Measurements from ENCODE around the gene GAS5. TPM values are rescaled to one million over a fixed set of nuclear protein-coding genes. Genes with fewer than 3 reads are reported as not detected.

Gene GAS5
- total and polyA plus RNA-seq, 9 of the 15 experiments (the other 6 are each of a cell fraction or from before 2014, with no cell fraction given), result 565 to 1,860 (median 1,006) TPM

DNA sequence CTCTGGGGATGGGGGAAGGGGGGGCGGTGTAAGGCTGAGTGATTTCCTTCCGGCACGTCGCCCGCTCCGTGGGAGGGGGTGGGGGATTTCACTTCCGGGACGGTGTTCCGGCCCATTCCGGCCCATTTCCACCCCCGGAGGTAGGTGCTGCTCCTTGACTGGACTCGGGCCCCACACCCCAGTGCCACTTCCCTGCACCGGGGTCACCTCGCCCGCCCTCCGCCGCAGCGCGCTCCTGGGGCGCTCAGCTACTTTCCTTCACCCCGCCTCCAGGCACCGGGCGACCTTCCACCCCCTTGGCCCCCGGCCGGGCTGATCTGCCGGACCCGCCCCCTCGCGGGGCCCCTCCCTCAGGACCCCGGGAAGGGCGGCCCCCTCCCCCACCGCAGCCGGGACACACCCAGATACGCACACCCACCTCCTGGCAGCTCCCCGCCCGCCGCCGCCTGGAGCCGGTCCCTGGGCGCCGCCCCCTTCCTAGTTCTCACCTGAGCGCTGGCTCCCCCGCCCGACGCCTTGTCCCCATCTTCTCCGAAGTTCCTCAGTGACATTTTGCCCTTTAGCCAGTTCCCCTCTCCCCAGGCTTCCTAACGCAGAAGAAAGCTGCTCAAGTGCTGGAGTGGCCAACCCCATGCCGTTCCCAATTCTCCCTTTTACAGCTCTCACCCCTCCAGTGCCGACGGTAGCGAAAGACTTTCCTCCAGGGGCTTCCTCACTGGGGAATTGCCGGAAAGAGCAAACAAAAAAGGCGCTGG is 654 bp upstream of the GAS5 start, which contains the start of gene ZBTB37 (continued):
- TF ChIP-seq, protein P1, sequence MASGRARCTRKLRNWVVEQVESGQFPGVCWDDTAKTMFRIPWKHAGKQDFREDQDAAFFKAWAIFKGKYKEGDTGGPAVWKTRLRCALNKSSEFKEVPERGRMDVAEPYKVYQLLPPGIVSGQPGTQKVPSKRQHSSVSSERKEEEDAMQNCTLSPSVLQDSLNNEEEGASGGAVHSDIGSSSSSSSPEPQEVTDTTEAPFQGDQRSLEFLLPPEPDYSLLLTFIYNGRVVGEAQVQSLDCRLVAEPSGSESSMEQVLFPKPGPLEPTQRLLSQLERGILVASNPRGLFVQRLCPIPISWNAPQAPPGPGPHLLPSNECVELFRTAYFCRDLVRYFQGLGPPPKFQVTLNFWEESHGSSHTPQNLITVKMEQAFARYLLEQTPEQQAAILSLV (tag; IDR thresholded peaks at IDR 0.05), result no peak
- TF ChIP-seq ETV1 (tag; conservative IDR thresholded peaks at IDR 0.05; ENCODE audit: low read depth) (peak; percentile 98), BRF1 (IDR thresholded peaks at IDR 0.05; ENCODE audit: borderline replicate concordance, extremely low read depth, insufficient read length) (no peak), EZH2 (IDR thresholded peaks at IDR 0.05; ENCODE audit: borderline replicate concordance, low read depth, low read length) (no peak), MYC (IDR thresholded peaks at IDR 0.05; ENCODE audit: low read depth, low read length) (peak; percentile 65; the same call in 1 of the 2 replicates), MYC (CRISPR knock-in tag; IDR thresholded peaks at IDR 0.05; ENCODE audit: borderline replicate concordance, low read depth) (no peak), ZNF57 (CRISPR knock-in tag; IDR thresholded peaks at IDR 0.05) (no peak), CEBPB (tag; IDR thresholded peaks at IDR 0.05) (no peak), DACH1 (IDR thresholded peaks at IDR 0.05; ENCODE audit: partially characterized antibody) (peak; percentile 38), POLR2H (tag; IDR thresholded peaks at IDR 0.05; ENCODE audit: low read depth) (no peak), ELF4 (CRISPR knock-in tag; IDR thresholded peaks at IDR 0.05) (0 out of 2 replicates have a peak, but pooled peaks have one; percentile 21)
- TF ChIP-seq, protein P2, sequence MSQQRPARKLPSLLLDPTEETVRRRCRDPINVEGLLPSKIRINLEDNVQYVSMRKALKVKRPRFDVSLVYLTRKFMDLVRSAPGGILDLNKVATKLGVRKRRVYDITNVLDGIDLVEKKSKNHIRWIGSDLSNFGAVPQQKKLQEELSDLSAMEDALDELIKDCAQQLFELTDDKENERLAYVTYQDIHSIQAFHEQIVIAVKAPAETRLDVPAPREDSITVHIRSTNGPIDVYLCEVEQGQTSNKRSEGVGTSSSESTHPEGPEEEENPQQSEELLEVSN (IDR thresholded peaks at IDR 0.05; ENCODE audit: borderline replicate concordance in 1 of 2, extremely low read depth in 1 of 2, insufficient read depth in 1 of 2, insufficient read length in 1 of 2, low read depth in 1 of 2, low read length in 1 of 2, poor library complexity in 1 of 2, severe bottlenecking in 1 of 2), result peak; percentile 5 to 74
- TF ChIP-seq, protein P3, sequence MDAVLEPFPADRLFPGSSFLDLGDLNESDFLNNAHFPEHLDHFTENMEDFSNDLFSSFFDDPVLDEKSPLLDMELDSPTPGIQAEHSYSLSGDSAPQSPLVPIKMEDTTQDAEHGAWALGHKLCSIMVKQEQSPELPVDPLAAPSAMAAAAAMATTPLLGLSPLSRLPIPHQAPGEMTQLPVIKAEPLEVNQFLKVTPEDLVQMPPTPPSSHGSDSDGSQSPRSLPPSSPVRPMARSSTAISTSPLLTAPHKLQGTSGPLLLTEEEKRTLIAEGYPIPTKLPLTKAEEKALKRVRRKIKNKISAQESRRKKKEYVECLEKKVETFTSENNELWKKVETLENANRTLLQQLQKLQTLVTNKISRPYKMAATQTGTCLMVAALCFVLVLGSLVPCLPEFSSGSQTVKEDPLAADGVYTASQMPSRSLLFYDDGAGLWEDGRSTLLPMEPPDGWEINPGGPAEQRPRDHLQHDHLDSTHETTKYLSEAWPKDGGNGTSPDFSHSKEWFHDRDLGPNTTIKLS (IDR thresholded peaks at IDR 0.05; ENCODE audit: borderline replicate concordance, low read depth), result peak; percentile 42; the same call in 1 of the 2 replicates
- TF ChIP-seq, protein P4, sequence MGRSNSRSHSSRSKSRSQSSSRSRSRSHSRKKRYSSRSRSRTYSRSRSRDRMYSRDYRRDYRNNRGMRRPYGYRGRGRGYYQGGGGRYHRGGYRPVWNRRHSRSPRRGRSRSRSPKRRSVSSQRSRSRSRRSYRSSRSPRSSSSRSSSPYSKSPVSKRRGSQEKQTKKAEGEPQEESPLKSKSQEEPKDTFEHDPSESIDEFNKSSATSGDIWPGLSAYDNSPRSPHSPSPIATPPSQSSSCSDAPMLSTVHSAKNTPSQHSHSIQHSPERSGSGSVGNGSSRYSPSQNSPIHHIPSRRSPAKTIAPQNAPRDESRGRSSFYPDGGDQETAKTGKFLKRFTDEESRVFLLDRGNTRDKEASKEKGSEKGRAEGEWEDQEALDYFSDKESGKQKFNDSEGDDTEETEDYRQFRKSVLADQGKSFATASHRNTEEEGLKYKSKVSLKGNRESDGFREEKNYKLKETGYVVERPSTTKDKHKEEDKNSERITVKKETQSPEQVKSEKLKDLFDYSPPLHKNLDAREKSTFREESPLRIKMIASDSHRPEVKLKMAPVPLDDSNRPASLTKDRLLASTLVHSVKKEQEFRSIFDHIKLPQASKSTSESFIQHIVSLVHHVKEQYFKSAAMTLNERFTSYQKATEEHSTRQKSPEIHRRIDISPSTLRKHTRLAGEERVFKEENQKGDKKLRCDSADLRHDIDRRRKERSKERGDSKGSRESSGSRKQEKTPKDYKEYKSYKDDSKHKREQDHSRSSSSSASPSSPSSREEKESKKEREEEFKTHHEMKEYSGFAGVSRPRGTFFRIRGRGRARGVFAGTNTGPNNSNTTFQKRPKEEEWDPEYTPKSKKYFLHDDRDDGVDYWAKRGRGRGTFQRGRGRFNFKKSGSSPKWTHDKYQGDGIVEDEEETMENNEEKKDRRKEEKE (IDR thresholded peaks at IDR 0.05; ENCODE audit: borderline replicate concordance in 1 of 2, control insufficient read depth in 1 of 2, low read depth in 2 of 2, low read length in 1 of 2), result no peak
- TF ChIP-seq, protein P5, sequence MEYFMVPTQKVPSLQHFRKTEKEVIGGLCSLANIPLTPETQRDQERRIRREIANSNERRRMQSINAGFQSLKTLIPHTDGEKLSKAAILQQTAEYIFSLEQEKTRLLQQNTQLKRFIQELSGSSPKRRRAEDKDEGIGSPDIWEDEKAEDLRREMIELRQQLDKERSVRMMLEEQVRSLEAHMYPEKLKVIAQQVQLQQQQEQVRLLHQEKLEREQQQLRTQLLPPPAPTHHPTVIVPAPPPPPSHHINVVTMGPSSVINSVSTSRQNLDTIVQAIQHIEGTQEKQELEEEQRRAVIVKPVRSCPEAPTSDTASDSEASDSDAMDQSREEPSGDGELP (CRISPR knock-in tag; IDR thresholded peaks at IDR 0.05; ENCODE audit: borderline replicate concordance), result peak; percentile 89
- TF ChIP-seq, protein P6, sequence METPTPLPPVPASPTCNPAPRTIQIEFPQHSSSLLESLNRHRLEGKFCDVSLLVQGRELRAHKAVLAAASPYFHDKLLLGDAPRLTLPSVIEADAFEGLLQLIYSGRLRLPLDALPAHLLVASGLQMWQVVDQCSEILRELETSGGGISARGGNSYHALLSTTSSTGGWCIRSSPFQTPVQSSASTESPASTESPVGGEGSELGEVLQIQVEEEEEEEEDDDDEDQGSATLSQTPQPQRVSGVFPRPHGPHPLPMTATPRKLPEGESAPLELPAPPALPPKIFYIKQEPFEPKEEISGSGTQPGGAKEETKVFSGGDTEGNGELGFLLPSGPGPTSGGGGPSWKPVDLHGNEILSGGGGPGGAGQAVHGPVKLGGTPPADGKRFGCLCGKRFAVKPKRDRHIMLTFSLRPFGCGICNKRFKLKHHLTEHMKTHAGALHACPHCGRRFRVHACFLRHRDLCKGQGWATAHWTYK (CRISPR knock-in tag; IDR thresholded peaks at IDR 0.05), result peak; percentile 46; the same call in 1 of the 2 replicates
